Stimulated activated CD4-positive, alpha-beta T cell treated with anti-CD3 and anti-CD28 coated beads, TNF-alpha, amount 100 ng/mL, for 4 hours (primary cell): Measurements from ENCODE around the gene COX7A1.

Experiments
- DNase-seq, 3 experiments: peaks; one replicate each; pipeline ENCODE4 v3.0.0-alpha.2; 2020; ENCODE audit warnings: low read depth in 3 of 3

The COX7A1 gene

GRCh38 chr19:36112678-36113077 lies 39.6 kb downstream of the COX7A1 start:
- no peak for DNase-seq

- no peak for DNase-seq
Measured at GRCh38 chr19:36111200-36111539, 41.1 kb downstream of the COX7A1 start.

- DNase-seq: no peak
Measured at GRCh38 chr19:36110487-36111199, 41.6 kb downstream of the COX7A1 start, which contains the start of gene OVOL3. Gene OVOL3 (plus strand): TSS chr19:36111143. CDS start chr19:36111203, 60 bp downstream.

- DNase-seq: no peak
Measured at GRCh38 chr19:36108684-36109083, 43.6 kb downstream of the COX7A1 start.

GRCh38 chr19:36106991-36107390 lies 45.3 kb downstream of the COX7A1 start:
- DNase-seq: no peak

- no peak for DNase-seq
Measured at GRCh38 chr19:36106441-36106840, 45.8 kb downstream of the COX7A1 start.

GRCh38 chr19:36103842-36104552 lies 48.2 kb downstream of the COX7A1 start:
- no peak for DNase-seq

GRCh38 chr19:36103040-36103626 lies 49.1 kb downstream of the COX7A1 start:
- DNase-seq: no peak

- no peak for DNase-seq
Measured at GRCh38 chr19:36101550-36102327, 50.5 kb downstream of the COX7A1 start.
